ENCODE results near the gene KCNT2. TPM values are rescaled to one million over a fixed set of nuclear protein-coding genes. Genes with fewer than 3 reads are reported as not detected.

Gene KCNT2
- total RNA-seq, 1 donor from 2014 or later = 5.9 TPM

DNA sequence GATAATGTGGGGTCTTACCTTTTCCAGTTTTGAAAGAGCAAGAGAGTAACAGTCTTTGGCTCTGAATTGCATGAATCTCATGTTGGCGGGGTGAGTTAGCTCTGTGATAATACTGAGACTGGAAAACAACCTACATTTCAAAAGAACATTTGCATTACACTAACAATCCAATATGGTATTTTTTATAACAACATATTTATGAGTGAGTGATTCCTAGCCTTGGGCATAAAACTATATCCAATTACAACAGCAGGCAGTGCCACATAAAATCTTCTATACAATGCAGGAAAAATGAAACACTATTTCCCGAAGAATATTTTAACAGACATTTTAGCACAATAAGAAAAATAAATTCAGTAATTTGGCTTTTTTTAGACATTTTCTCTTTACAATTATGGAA, 303.0 kb downstream of the KCNT2 start:
- no peaks in the 10 kb centered on the region for H3K27me3 Mint-ChIP-seq (ENCODE audit: low read depth, unreplicated experiment)
- FAIRE-seq = no peak
- H3K9me3 Mint-ChIP-seq (ENCODE audit: unreplicated experiment) = no peaks in the 10 kb centered on the region
- TF ChIP-seq EZH2 (IDR thresholded peaks at IDR 0.05; ENCODE audit: insufficient read depth, low read length) = no peak
- TF ChIP-seq, protein P1, sequence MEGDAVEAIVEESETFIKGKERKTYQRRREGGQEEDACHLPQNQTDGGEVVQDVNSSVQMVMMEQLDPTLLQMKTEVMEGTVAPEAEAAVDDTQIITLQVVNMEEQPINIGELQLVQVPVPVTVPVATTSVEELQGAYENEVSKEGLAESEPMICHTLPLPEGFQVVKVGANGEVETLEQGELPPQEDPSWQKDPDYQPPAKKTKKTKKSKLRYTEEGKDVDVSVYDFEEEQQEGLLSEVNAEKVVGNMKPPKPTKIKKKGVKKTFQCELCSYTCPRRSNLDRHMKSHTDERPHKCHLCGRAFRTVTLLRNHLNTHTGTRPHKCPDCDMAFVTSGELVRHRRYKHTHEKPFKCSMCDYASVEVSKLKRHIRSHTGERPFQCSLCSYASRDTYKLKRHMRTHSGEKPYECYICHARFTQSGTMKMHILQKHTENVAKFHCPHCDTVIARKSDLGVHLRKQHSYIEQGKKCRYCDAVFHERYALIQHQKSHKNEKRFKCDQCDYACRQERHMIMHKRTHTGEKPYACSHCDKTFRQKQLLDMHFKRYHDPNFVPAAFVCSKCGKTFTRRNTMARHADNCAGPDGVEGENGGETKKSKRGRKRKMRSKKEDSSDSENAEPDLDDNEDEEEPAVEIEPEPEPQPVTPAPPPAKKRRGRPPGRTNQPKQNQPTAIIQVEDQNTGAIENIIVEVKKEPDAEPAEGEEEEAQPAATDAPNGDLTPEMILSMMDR (IDR thresholded peaks at IDR 0.05; ENCODE audit: insufficient read depth, low read depth, low read length) = no peak
- Histone ChIP-seq H3K9me3 (ENCODE audit: insufficient read depth, low read depth, low read length) (no peaks in the 10 kb centered on the region), H4K20me1 (ENCODE audit: insufficient read depth, low read length) (no peaks in the 10 kb centered on the region), H3K36me3 (ENCODE audit: insufficient read depth, low read length) (no peaks in the 10 kb centered on the region), H3K79me2 (ENCODE audit: insufficient read depth, low read length) (no peaks in the 10 kb centered on the region), H3K27me3 (ENCODE audit: insufficient read depth, low read length) (no peaks in the 10 kb centered on the region), H3K27ac (ENCODE audit: low read depth, low read length) (no peak overlapping the region), H2AFZ (ENCODE audit: low read depth, low read length) (no peak overlapping the region), H3K4me1 (ENCODE audit: insufficient read depth, low read length) (no peaks in the 10 kb centered on the region), H3K4me2 (ENCODE audit: low read length) (no peak overlapping the region), H3K9ac (ENCODE audit: low read length) (no peak overlapping the region), H3K4me3 (ENCODE audit: insufficient read depth, low read depth, low read length) (no peak overlapping the region)
- H3K4me1 Mint-ChIP-seq (ENCODE audit: low read depth, unreplicated experiment) = peaks cover 5% of the 10 kb centered on the region
- no peak overlapping the region for H3K4me3 Mint-ChIP-seq (ENCODE audit: unreplicated experiment)
- no peak overlapping the region for H3K27ac Mint-ChIP-seq (ENCODE audit: unreplicated experiment)
- no peak for DNase-seq (ENCODE audit: low read depth)
- H3K36me3 Mint-ChIP-seq (ENCODE audit: low read depth, unreplicated experiment) = no peaks in the 10 kb centered on the region

DNA sequence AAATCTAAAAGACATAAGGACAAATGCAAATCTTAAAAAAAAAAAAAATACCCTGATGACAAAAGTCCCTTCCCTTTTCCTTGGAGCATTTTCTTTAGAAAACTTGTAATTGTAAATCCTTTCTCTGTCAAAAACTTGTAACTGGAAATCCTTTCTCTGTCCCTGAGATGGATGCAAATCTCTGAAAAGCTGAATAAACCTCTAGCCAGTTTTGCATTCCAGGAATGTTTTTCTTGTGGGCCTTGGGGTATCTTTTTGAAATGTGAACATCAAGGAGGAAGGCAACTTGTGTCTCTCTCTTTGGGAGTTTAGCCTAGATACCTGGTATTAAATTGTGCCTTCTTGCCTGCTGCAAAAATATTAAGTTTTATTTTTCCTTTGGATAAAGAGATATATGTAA, 305.3 kb downstream of the KCNT2 start:
- no peaks in the 10 kb centered on the region for H3K9me3 ChIP-seq (ENCODE audit: insufficient read depth, low read depth, low read length)
- H3K27me3 ChIP-seq (ENCODE audit: insufficient read depth, low read length) = no peaks in the 10 kb centered on the region
- Mint-ChIP-seq H3K4me1 (ENCODE audit: low read depth, unreplicated experiment) (peaks cover 5% of the 10 kb centered on the region), H3K27ac (ENCODE audit: unreplicated experiment) (no peak overlapping the region), H3K4me3 (ENCODE audit: unreplicated experiment) (no peak overlapping the region), H3K27me3 (ENCODE audit: low read depth, unreplicated experiment) (no peaks in the 10 kb centered on the region), H3K9me3 (ENCODE audit: unreplicated experiment) (no peaks in the 10 kb centered on the region), H3K36me3 (ENCODE audit: low read depth, unreplicated experiment) (no peaks in the 10 kb centered on the region)
- no peaks in the 10 kb centered on the region for H3K36me3 ChIP-seq (ENCODE audit: insufficient read depth, low read length)
- TF ChIP-seq, protein P1 (IDR thresholded peaks at IDR 0.05; ENCODE audit: insufficient read depth, low read depth, low read length) = no peak
- TF ChIP-seq EZH2 (IDR thresholded peaks at IDR 0.05; ENCODE audit: insufficient read depth, low read length) = no peak
- no peak for DNase-seq (ENCODE audit: low read depth)
- H3K79me2 ChIP-seq (ENCODE audit: insufficient read depth, low read length) = no peaks in the 10 kb centered on the region
- no peak overlapping the region for H2AFZ ChIP-seq (ENCODE audit: low read depth, low read length)
- no peak overlapping the region for H3K27ac ChIP-seq (ENCODE audit: low read depth, low read length)
- no peak overlapping the region for H3K4me3 ChIP-seq (ENCODE audit: insufficient read depth, low read depth, low read length)
- H3K4me2 ChIP-seq (ENCODE audit: low read length) = no peak overlapping the region
- H3K4me1 ChIP-seq (ENCODE audit: insufficient read depth, low read length) = no peaks in the 10 kb centered on the region
- no peak for FAIRE-seq
- no peak overlapping the region for H3K9ac ChIP-seq (ENCODE audit: low read length)
- H4K20me1 ChIP-seq (ENCODE audit: insufficient read depth, low read length) = no peaks in the 10 kb centered on the region

DNA sequence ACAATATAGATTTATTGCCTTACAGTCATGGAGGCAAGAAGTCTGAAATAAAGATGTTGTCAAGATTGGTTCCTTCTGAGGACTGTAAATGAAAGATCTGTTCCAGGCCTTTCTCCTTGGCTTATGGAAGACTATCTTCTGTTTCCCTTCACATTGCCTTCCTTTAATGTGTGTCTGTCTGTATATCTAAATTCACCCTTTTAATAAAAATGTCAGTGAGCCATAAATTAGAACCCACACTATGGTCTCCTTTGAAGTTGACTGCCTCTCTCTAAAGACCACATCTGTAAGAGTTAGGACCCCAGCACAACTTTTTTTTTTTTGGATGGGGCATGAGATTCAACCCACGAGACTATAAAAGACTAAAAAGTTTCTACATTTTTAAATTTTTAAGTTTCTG, 305.8 kb downstream of the KCNT2 start:
- H3K36me3 Mint-ChIP-seq (ENCODE audit: low read depth, unreplicated experiment) = no peaks in the 10 kb centered on the region
- no peak overlapping the region for H3K9ac ChIP-seq (ENCODE audit: low read length)
- H3K4me1 ChIP-seq (ENCODE audit: insufficient read depth, low read length) = no peaks in the 10 kb centered on the region
- H3K27me3 ChIP-seq (ENCODE audit: insufficient read depth, low read length) = no peaks in the 10 kb centered on the region
- H3K4me3 Mint-ChIP-seq (ENCODE audit: unreplicated experiment) = no peak overlapping the region
- H3K27me3 Mint-ChIP-seq (ENCODE audit: low read depth, unreplicated experiment) = no peaks in the 10 kb centered on the region
- no peaks in the 10 kb centered on the region for H3K9me3 ChIP-seq (ENCODE audit: insufficient read depth, low read depth, low read length)
- H4K20me1 ChIP-seq (ENCODE audit: insufficient read depth, low read length) = no peaks in the 10 kb centered on the region
- H3K4me3 ChIP-seq (ENCODE audit: insufficient read depth, low read depth, low read length) = no peak overlapping the region
- no peaks in the 10 kb centered on the region for H3K9me3 Mint-ChIP-seq (ENCODE audit: unreplicated experiment)
- H3K4me2 ChIP-seq (ENCODE audit: low read length) = no peak overlapping the region
- peaks cover 5% of the 10 kb centered on the region for H3K4me1 Mint-ChIP-seq (ENCODE audit: low read depth, unreplicated experiment)
- H3K36me3 ChIP-seq (ENCODE audit: insufficient read depth, low read length) = no peaks in the 10 kb centered on the region
- no peaks in the 10 kb centered on the region for H3K79me2 ChIP-seq (ENCODE audit: insufficient read depth, low read length)
- FAIRE-seq = no peak
- H3K27ac Mint-ChIP-seq (ENCODE audit: unreplicated experiment) = no peak overlapping the region
- DNase-seq (ENCODE audit: low read depth) = no peak
- TF ChIP-seq EZH2 (IDR thresholded peaks at IDR 0.05; ENCODE audit: insufficient read depth, low read length) = no peak
- TF ChIP-seq, protein P1 (IDR thresholded peaks at IDR 0.05; ENCODE audit: insufficient read depth, low read depth, low read length) = no peak
- no peak overlapping the region for H2AFZ ChIP-seq (ENCODE audit: low read depth, low read length)
- no peak overlapping the region for H3K27ac ChIP-seq (ENCODE audit: low read depth, low read length)
